ENCODE results near the gene TACC2.

The TACC2 gene

GRCh38 chr10:122301811-122302115, 312.8 kb downstream of the TACC2 start:
- DNase-seq = no peak

DNA sequence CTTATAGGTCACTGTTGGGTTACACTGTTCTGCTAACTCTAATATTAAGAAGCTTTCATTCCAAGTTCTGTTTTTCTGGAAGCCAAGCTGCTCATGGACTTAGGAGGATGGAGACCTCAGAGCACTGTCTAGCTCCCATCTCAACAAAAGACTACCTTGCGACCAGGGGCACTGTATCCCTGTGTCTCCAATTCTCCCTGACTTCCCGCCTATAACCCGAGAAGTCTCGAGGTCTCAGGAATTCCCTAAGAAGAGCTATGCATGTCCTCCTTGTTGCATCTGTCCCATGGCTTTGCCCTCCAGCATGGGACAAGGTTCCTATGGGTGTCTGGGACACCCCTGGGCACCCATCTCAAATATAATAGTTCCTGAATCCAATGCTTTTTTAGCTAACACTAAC, 313.4 kb downstream of the TACC2 start:
- DNase-seq = no peak

GRCh38 chr10:122303271-122304053, 314.5 kb downstream of the TACC2 start:
- DNase-seq = no peak
